ENCODE results near the gene ELMOD3. TPM values are rescaled to one million over a fixed set of nuclear protein-coding genes. Genes with fewer than 3 reads are reported as not detected.

The ELMOD3 gene
- polyA plus RNA-seq, 3 donors, result 6.1 to 53.3 (median 7.2) TPM

DNA sequence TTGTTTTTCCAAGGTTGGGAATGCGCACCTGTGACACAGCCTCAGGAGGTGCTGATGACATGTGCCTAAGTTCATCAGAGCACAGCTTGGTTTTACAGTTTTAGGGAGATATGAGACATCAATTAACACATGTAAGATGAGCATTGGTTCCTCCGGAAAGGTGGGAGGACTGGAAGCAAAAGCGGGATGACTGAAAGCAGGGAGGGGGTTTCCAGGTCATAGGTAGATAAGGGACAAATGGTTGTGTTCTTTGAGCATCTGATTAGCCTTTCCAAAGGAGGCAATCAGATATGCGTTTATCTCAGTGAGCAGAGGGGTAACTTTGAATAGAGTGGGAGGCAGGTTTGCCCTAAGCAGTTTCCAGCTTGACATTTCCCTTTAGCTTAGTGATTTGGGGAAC is 29.3 kb downstream of the ELMOD3 start:
- H3K9ac ChIP-seq (ENCODE audit: insufficient read depth, low read length, poor library complexity, severe bottlenecking), result no peak overlapping the region
- H3K27me3 ChIP-seq (ENCODE audit: control insufficient read depth in 2 of 2, insufficient read depth in 2 of 2, low read length in 2 of 2), result no peaks in the 10 kb centered on the region
- Mint-ChIP-seq H3K27ac (peak overlapping the region in 1 of 7 donors; percentile 80), H3K36me3 (peaks cover 65 to 91% of the 10 kb centered on the region in 2 donors), H3K4me1 (no peaks in the 10 kb centered on the region), H3K4me3 (no peak overlapping the region), H3K27me3 (ENCODE audit: low read depth in 3 of 3) (no peaks in the 10 kb centered on the region), H3K9me3 (peaks cover 2 to 12% (median 6%) of the 10 kb centered on the region in 7 donors)
- peaks cover 4 to 10% of the 10 kb centered on the region in 2 donors for H3K9me3 ChIP-seq (replicated peaks in 1 of 2; ENCODE audit: control insufficient read depth in 1 of 2, insufficient read depth in 1 of 2, low read length in 2 of 2)
- H3K4me1 ChIP-seq (ENCODE audit: control insufficient read depth in 1 of 2, insufficient read depth in 2 of 2, low read length in 2 of 2), result no peaks in the 10 kb centered on the region
- intact Hi-C loops (cut with micrococcal nuclease), result no loop called here
- TF ChIP-seq CTCF (IDR thresholded peaks at IDR 0.05), result no peak
- H3K79me2 ChIP-seq (ENCODE audit: insufficient read depth, low read length), result no peaks in the 10 kb centered on the region
- no peak overlapping the region for H3K4me2 ChIP-seq (replicated peaks; ENCODE audit: extremely low read depth, low read length, poor library complexity, severe bottlenecking)
- 100% methylated on average over 3 of the region's 4 CpGs for WGBS (ENCODE audit: insufficient coverage)
- H3K27ac ChIP-seq (ENCODE audit: low read depth in 1 of 2, low read length in 2 of 2), result no peak overlapping the region
- H4K20me1 ChIP-seq (ENCODE audit: insufficient read depth, low read length), result no peaks in the 10 kb centered on the region
- no peak overlapping the region for H3K4me3 ChIP-seq (replicated peaks in 1 of 3; ENCODE audit: low read depth in 2 of 3, low read length in 3 of 3)
- DNase-seq, result no peak
- peaks cover 44 to 83% of the 10 kb centered on the region in 2 donors for H3K36me3 ChIP-seq (replicated peaks in 1 of 2; ENCODE audit: control insufficient read depth in 1 of 2, insufficient read depth in 2 of 2, low read length in 2 of 2)
- no peak overlapping the region for H2AFZ ChIP-seq (ENCODE audit: insufficient read depth, low read depth, low read length, poor library complexity, severe bottlenecking)

- Mint-ChIP-seq H3K4me3 (no peak overlapping the region), H3K36me3 (peaks cover 69 to 91% of the 10 kb centered on the region in 2 donors), H3K4me1 (no peaks in the 10 kb centered on the region), H3K9me3 (no peaks in the 10 kb centered on the region), H3K27me3 (ENCODE audit: low read depth in 3 of 3) (no peaks in the 10 kb centered on the region), H3K27ac (peak overlapping the region in 3 of 7 donors; percentile 46 to 77 (median 59))
- intact Hi-C loops (cut with micrococcal nuclease), result no loop called here
- peaks cover 11% of the 10 kb centered on the region for H4K20me1 ChIP-seq (ENCODE audit: insufficient read depth, low read length)
- H3K79me2 ChIP-seq (ENCODE audit: insufficient read depth, low read length), result no peaks in the 10 kb centered on the region
- 100% methylated on average over 1 of the region's 2 CpGs for WGBS (ENCODE audit: insufficient coverage)
- H3K27me3 ChIP-seq (ENCODE audit: control insufficient read depth in 2 of 2, insufficient read depth in 2 of 2, low read length in 2 of 2), result no peaks in the 10 kb centered on the region
- H2AFZ ChIP-seq (ENCODE audit: insufficient read depth, low read depth, low read length, poor library complexity, severe bottlenecking), result no peak overlapping the region
- H3K4me1 ChIP-seq (ENCODE audit: control insufficient read depth in 1 of 2, insufficient read depth in 2 of 2, low read length in 2 of 2), result no peaks in the 10 kb centered on the region
- H3K4me3 ChIP-seq (replicated peaks in 1 of 3; ENCODE audit: low read depth in 2 of 3, low read length in 3 of 3), result no peak overlapping the region
- no peaks in the 10 kb centered on the region for H3K9me3 ChIP-seq (replicated peaks in 1 of 2; ENCODE audit: control insufficient read depth in 1 of 2, insufficient read depth in 1 of 2, low read length in 2 of 2)
- no peak overlapping the region for H3K4me2 ChIP-seq (replicated peaks; ENCODE audit: extremely low read depth, low read length, poor library complexity, severe bottlenecking)
- TF ChIP-seq CTCF (IDR thresholded peaks at IDR 0.05), result no peak
- no peak overlapping the region for H3K9ac ChIP-seq (ENCODE audit: insufficient read depth, low read length, poor library complexity, severe bottlenecking)
- peaks cover 48 to 83% of the 10 kb centered on the region in 2 donors for H3K36me3 ChIP-seq (replicated peaks in 1 of 2; ENCODE audit: control insufficient read depth in 1 of 2, insufficient read depth in 2 of 2, low read length in 2 of 2)
- H3K27ac ChIP-seq (ENCODE audit: low read depth in 1 of 2, low read length in 2 of 2), result no peak overlapping the region
- no peak for DNase-seq
Measured at GRCh38 chr2:85385746-85386145, 31.2 kb downstream of the ELMOD3 start.
